ENCODE data around the gene EML1.

The EML1 gene

GRCh38 chr14:99872786-99873440, 79.7 kb downstream of the EML1 start:
- no peak for DNase-seq (ENCODE audit: low spot score)

- DNase-seq (ENCODE audit: low spot score) = no peak
Measured at GRCh38 chr14:99873653-99874052, 80.4 kb downstream of the EML1 start.

- no peak for DNase-seq (ENCODE audit: low spot score)
Measured at GRCh38 chr14:99874306-99874705, 81.1 kb downstream of the EML1 start.

- no peak for DNase-seq (ENCODE audit: low spot score)
Measured at GRCh38 chr14:99875421-99875820, 82.2 kb downstream of the EML1 start.

GRCh38 chr14:99875836-99876235, 82.6 kb downstream of the EML1 start:
- DNase-seq (ENCODE audit: low spot score) = no peak

GRCh38 chr14:99876406-99876805, 83.2 kb downstream of the EML1 start:
- no peak for DNase-seq (ENCODE audit: low spot score)

GRCh38 chr14:99878563-99878962, 85.3 kb downstream of the EML1 start:
- no peak for DNase-seq (ENCODE audit: low spot score)

- no peak for DNase-seq (ENCODE audit: low spot score)
Measured at GRCh38 chr14:99879401-99880295, 86.4 kb downstream of the EML1 start.

GRCh38 chr14:99880651-99881420, 87.6 kb downstream of the EML1 start:
- DNase-seq (ENCODE audit: low spot score) = no peak

- DNase-seq (ENCODE audit: low spot score) = no peak
Measured at GRCh38 chr14:99883866-99884650, 90.8 kb downstream of the EML1 start.

- DNase-seq (ENCODE audit: low spot score) = no peak
Measured at GRCh38 chr14:99884834-99885648, 91.8 kb downstream of the EML1 start.

- no peak for DNase-seq (ENCODE audit: low spot score)
Measured at GRCh38 chr14:99885649-99885958, 92.4 kb downstream of the EML1 start.

- DNase-seq (ENCODE audit: low spot score) = no peak
Measured at GRCh38 chr14:99887407-99887806, 94.2 kb downstream of the EML1 start.

- DNase-seq (ENCODE audit: low spot score) = no peak
Measured at GRCh38 chr14:99888149-99888548, 94.9 kb downstream of the EML1 start.

GRCh38 chr14:99889268-99889667, 96.1 kb downstream of the EML1 start:
- DNase-seq (ENCODE audit: low spot score) = no peak

GRCh38 chr14:99891266-99891665, 98.1 kb downstream of the EML1 start:
- no peak for DNase-seq (ENCODE audit: low spot score)

- no peak for DNase-seq (ENCODE audit: low spot score)
Measured at GRCh38 chr14:99891900-99892299, 98.7 kb downstream of the EML1 start.

GRCh38 chr14:99892406-99892805, 99.2 kb downstream of the EML1 start:
- no peak for DNase-seq (ENCODE audit: low spot score)

- DNase-seq (ENCODE audit: low spot score) = no peak
Measured at GRCh38 chr14:99896361-99896760, 103.1 kb downstream of the EML1 start.

GRCh38 chr14:99899578-99900178, 106.5 kb downstream of the EML1 start:
- DNase-seq (ENCODE audit: low spot score) = no peak

- DNase-seq (ENCODE audit: low spot score) = no peak
Measured at GRCh38 chr14:99902925-99903324, 109.7 kb downstream of the EML1 start.

Measured in left forelimb (tissue), 1 donor.